Stimulated activated CD8-positive, alpha-beta memory T cell treated with anti-CD3 and anti-CD28 coated beads, Interleukin-15, amount 100 ng/mL, for 24 hours (primary cell): Measurements from ENCODE around the gene MYO1A.
"Not testable (repeated sequence)": the region's sequence is repeated elsewhere in the genome, so short reads cannot be mapped to it uniquely, and the experiment has no call there.

Source experiments
- DNase-seq: peaks from one replicate; pipeline ENCODE4 v3.0.0-alpha.2; 2020; ENCODE audit warnings: low read depth

MYO1A gene

DNA sequence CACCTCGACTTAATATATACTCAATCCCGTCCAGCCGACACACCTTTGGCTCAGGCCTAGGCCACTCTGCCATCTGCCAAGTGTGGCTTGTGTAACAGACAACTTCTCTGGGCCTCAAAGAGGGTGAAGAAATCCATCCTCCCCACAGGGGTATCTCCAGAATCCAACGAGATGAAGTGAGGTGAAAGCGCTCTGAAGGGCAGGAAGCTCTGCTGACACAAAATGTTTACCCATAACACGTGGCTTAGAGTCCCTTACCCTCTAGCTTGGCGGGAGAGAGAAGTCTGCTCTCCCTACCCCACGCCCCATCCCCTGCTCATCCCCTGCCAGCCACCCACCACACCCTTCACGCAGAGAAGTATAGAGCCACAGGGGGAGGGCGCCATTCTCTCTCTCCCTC is 56.6 kb downstream of the MYO1A start:
- no peak for DNase-seq

DNA sequence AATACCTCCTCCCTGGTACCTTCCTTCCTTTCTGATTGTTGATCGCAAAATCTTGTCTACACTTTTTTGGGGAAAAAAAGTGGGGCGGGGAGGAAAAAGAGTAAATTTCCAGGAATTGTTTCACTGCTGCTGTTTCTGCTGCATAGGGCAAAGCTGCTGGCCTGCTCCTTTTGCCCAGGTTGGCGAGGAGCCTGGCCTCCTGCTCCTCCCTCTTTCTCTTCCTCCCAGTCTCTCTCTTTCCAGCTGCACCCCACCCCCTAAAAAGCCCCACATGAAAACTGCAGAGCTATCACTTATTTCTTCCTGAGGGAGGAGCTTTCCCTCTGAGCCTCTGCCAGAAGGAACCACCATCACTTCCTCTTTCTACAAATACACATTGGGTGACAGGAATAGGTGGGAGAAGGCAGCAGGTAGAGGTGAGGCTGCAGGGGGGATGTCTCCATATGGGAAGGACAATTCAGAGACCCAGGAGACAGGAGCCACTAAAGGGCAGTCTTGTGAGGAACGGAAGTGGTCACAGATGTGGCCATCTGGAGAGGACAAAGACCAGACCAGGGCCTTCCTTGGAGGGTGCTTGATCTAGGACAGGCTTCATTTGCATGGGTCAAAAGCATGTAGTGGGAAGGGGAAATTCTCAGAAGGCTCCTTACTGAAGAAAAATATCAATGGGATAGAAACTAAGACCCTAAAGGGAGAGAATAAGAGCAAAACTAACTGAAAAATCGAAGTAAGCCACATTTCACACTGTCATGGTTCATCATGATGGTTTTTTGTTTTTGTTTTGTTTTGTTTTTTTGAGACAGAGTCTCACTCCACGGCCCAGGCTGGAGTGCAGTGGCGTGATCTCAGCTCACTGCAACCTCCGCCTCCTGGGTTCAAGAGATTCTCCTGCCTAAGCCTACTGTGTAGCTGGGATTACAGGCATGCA is 58.3 kb downstream of the MYO1A start:
- no peak for DNase-seq

DNA sequence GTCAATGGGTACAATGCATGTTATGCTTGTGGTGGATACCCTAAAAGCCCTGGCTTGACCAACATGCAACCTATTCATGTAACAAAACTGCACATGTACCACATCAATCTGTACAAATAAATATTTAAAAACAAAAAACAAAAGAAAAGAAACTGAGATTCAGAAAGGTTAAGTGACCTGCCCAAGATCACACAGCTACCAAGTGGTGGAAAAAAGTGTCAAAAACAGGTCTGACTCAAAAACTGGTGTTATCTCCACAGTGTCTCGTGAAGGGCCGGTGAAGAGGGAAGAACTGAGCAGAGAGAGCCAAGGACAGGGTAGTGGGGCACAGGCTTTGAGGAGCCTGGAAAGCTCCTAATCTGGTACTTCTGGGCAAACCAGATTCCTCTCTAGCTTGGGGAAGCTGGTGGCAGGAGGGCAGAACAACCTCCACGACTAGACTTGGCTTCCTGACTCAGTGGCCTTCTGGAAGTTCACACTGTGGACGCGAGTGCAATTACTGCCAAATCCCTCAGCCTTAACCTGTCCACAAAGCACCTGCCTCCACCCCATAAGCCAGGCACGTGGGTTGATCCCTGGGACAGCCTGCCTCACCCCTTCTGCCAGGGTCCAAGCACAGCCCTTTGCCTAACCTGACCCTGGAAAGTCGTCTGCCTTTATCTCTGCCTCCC is 59.1 kb downstream of the MYO1A start:
- no peak for DNase-seq

DNA sequence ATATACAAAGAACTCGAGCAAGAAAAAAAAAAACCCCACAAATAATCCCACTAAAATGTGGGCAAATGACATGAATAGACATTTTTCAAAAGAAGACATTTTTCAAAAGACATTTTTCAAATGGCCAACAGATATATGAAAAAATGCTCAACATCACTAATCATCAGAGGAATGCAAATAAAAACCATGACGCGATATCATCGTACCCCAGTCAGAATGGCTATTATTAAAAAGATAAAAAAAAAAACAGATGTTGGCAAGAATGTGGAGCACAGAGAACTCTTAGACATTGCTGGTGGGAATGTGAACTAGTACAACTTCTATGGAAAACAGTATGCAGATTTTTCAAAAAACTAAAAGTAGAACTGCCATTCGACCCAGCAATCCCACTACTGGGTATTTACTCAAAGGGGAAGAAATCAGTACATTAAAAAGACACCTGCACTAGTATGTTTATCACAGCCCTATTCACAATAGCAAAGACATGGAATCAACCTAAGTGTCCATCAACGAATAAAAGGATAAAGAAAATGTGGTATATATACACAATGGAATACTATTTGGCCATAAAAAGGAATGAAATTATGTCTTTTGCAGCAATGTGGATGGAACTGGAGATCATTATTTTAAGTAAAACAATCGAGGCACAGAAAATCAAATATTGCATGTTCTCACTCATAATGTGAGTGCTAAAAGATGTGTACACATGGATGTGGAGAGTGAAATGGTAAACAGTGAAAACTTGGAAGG is 59.9 kb downstream of the MYO1A start:
- DNase-seq, result no peak

DNA sequence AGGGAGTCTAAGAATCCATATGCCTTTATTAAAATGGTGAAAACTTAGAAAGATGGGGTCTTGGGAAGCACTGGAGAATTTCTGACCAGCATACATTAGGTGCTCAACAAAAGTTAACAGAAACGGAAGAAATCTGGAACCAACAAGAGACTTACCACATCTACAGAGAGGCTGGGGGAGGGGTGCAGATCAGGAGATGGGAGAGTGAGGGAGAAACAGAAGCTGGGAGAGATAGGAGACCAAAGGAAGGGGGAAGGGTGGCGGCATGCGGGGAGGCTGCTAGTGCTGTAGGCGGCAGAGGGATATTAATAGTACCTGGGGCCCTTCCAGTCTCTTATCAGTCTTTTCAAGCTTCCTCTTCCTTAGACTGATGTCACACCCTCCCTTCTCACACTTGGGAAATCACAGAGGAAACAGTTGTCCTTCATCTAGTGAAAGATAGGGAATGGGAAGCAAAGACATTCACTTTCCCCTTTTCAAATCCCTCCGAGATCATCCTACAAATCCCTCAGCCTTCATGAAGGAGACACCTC is 61.7 kb downstream of the MYO1A start:
- no peak for DNase-seq

DNA sequence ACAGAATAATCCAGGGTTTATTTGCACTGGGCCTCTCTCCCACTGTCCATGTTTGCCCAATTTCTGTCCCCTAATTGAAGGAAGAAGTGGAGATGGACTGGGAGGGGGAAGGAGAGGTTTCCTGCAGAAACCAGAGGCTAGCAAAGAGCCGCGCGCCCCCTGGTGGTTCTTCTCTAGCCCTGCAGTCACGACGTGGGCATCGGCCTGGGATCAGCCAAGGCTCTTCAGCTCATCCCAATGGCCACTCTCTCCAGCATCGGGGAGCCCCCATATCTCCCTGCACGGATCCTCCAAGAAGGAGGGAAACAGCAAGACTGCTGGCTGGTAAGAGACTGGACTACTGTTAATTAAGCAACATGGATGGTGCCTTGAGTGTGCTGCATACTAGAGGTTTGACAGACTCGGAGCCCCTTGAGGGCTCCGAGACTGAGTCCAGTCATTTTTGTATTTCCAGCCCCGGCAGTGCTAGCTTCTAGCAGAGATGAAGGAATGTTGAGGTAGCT is 62.3 kb downstream of the MYO1A start:
- DNase-seq, result peak; percentile 70

DNA sequence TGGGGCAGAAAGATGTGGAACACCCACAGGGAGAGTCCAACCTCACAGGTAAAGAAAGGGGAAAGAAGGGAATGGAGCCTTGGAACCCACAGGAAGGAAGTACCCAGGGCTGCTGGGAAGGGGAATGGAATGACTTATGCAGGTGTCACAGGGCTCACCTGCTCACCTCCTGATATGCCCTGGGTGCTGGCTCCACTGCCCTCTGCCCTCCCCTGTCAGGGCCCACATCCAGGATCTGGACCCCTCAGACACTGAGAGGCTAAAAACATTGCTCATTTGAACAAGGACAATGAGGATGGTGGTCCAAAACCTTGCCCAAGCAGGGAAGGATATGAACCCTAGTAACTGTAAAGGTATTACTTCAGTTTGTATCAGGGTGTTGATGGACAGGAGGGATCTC is 62.9 kb downstream of the MYO1A start:
- DNase-seq, result no peak

DNA sequence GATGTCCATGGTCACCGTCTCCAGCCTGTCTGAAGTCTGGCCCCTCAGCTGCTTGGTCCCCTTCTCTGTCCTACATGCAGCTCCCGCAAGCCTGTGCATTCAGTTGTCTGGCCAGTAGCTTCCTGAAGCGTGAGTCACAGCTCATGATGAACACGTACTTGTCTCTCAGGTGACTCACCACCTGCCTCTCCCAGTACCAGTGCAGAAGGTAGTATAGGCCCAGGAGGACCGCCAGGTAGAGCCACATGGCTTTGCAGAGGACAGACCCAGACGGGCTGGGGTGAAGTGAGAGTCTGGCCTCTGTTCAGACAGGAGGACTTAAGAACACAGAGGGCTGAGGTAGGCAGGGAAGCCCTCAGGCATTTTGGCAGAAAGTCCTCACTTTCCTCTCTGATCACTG is 64.2 kb downstream of the MYO1A start:
- not testable (repeated sequence) for DNase-seq

DNA sequence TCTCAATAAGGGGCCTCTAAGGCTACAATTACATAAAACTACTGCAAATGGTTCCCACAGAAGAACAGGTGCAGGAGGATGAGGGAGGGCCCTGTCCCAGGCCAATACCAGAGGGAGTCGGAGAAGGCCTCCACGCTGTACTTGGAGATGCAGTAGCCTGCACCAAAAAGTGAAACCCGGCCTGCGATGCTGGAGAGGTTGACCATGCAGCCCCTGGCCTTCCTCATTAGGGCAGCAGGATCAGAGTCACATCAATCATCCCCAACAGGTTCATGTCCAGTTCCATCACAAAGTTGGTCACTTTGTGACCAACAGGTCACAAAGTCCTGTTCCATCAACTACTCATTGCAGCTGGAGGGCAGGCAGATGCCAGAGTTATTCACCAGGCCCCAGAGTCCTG is 66.5 kb downstream of the MYO1A start:
- DNase-seq, result no peak

DNA sequence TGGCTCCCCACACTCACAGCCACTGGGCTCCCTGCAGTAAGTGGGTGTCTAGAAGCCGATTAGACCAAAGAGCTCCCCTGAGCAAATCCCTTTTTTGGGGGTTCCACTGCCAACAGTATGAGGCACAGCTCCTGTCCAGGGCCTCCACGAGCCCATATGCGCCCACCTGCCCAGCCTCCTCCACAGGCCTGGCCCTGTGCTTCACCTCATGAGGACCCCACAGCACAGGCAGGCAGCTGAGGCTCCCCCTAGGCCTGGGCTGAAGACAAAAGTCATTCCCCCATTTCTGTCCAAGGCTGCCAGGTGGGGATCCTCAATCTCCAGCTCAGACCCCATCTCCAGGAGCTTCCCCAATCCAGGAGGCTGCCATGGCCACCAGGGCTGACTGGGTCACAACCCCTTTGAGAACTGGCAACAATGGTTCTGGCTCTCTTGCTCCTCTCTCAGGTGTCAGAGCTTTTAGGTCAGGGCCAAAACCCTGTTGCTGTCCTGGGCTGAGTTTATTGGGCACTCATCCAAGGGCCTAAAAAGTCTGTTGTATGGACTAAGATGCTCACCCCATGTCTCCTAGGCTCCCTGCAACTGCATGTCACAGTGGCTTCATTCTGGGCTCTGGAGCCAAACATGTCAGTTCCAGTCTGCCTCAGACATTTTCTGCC is 67.2 kb downstream of the MYO1A start:
- not testable (repeated sequence) for DNase-seq

DNA sequence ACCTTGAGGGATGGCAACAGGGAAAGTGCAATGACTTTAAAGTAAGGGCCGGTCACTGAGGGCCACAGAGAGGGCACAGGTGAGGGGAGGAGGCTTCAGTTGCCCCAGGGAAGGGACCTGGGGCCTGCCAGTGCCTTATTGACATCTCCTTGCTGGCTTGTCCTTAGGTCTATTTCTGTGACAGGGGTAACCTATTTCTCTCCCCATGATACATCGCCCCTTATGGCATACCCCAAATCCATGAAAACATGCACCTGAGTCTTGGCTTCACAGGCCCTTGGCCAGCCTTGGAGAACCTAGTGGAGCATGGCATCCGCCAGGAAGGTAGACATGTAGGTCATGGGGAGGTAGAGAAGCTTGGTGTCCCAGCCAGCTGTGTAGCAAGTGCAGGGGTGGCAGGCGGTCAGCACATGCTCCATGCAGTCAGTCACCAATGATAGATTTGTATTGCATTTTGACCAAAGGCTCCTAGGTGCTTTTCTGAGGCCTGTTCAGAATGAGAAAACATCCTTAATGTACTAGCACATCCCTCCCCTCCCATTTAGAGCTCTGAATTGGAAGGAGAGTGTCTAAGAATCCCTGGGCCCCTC is 68.9 kb downstream of the MYO1A start:
- no peak for DNase-seq

DNA sequence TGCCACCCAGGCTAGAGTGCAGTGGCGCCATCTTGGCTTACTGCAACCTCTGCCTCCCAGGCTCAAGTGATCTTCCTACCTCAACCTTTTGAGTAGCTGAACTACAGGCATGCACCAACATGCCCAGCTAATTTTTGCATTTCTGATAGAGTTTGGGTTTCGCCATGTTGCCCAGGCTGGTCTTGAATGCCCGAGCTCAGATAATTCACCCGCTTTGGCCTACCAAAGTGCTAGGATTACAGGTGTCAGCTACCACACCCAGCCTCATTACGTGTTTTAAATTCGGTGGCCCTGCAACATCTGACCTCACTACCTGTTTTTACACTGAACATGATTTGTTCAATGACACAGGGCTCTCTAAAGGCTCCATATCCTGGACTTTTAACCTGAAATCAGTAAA is 69.7 kb downstream of the MYO1A start:
- DNase-seq, result no peak

DNA sequence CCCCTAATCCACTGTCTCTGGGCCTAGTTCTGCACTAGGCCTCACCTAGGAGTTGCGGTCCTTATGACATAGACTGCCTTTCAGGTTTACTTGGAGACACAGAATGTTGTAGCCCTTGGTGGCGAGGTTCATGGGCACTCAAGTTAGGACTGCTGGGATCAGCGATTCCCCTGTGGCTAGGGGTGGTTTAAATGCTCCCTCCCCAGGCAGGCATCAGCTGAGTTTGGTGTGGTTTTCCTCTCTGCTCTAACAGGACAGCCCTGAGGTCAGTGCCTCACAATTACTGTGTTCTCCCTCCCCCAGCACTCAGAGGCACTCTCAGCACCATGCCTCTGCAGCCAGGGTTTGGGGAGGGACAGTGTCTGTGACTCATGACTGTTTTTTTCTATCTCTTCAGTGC is 70.3 kb downstream of the MYO1A start:
- DNase-seq, result no peak
